ENCODE measurements around the gene NAA38.
"Not testable (repeated sequence)": the region's sequence is repeated elsewhere in the genome, so short reads cannot be mapped to it uniquely, and the experiment has no call there.

NAA38 gene

DNA sequence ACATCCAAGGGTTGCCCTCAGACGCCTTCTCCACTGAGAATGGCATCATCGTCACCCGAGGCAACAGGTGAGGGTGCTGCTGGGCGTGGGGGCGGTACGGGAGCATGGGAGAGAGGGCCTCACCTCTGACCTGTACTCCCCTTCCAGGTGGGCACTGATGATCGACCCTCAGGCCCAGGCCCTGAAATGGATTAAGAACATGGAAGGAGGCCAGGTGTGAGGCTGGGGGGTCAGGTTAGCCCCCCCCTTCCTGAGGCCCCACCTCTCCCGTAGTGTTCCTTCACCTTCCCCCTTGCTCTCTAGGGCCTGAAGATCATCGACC lies 39.8 kb downstream of the NAA38 start:
- no peak overlapping the region for H3K27ac ChIP-seq (ENCODE audit: low read length)
- peaks cover 5 to 12% of the 10 kb centered on the region in 2 donors for H3K27me3 ChIP-seq (ENCODE audit: control insufficient read depth in 1 of 2, insufficient read depth in 2 of 2, low read length in 2 of 2)
- no peak overlapping the region for H3K9ac ChIP-seq (ENCODE audit: low read length in 2 of 2)
- no peaks in the 10 kb centered on the region for H3K9me3 ChIP-seq (ENCODE audit: control insufficient read depth in 2 of 2, low read length in 2 of 2)
- H3K4me1 ChIP-seq (ENCODE audit: control insufficient read depth, insufficient read depth, low read length): no peaks in the 10 kb centered on the region
- no peaks in the 10 kb centered on the region for H3K36me3 ChIP-seq (ENCODE audit: control insufficient read depth in 2 of 2, insufficient read depth in 2 of 2, low read length in 2 of 2)
- H3K4me3 ChIP-seq (ENCODE audit: low read length in 2 of 2): no peak overlapping the region

DNA sequence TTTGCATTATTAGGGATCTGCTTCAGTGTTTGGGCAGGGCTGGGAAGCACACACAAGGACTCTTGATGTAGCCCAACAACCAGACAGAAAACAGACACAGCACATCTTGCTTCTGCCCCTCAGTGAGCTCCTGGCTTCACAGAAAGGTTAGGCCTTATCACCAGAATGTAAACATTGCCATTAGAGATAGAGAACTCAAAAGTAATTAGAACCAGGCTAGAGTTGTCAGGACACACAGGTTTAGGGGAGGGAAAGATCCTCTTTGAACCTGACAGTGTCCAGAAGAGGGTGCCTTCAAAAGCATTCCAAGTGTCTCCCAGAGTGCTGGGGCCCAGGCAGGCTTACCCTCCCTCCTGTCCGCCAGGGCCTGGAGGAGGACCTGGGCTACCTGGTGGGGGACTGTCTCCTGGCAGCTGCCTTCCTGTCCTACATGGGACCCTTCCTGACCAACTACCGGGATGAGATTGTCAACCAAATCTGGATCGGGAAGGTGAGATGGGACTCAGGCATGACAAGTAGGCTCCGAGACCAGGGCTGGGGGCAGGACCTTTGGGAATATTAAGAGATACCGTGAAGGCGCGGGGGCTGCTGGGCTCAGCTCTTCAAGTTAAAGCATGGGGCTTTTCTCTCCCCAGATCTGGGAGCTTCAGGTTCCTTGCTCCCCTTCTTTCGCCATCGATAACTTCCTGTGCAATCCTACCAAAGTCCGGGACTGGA lies 40.3 kb downstream of the NAA38 start:
- Histone ChIP-seq H3K9me3 (ENCODE audit: control insufficient read depth in 2 of 2, low read length in 2 of 2) (no peaks in the 10 kb centered on the region), H3K9ac (ENCODE audit: low read length in 2 of 2) (no peak overlapping the region), H3K4me1 (ENCODE audit: control insufficient read depth, insufficient read depth, low read length) (no peaks in the 10 kb centered on the region), H3K4me3 (ENCODE audit: low read length in 2 of 2) (no peak overlapping the region), H3K36me3 (ENCODE audit: control insufficient read depth in 2 of 2, insufficient read depth in 2 of 2, low read length in 2 of 2) (no peaks in the 10 kb centered on the region), H3K27ac (ENCODE audit: low read length) (no peak overlapping the region), H3K27me3 (ENCODE audit: control insufficient read depth in 1 of 2, insufficient read depth in 2 of 2, low read length in 2 of 2) (peaks cover 5 to 12% of the 10 kb centered on the region in 2 donors)

GRCh38 chr17:7814969-7815368 lies 42.4 kb downstream of the NAA38 start:
- Histone ChIP-seq H3K27me3 (ENCODE audit: control insufficient read depth in 1 of 2, insufficient read depth in 2 of 2, low read length in 2 of 2) (peaks cover 5 to 10% of the 10 kb centered on the region in 2 donors), H3K9me3 (ENCODE audit: control insufficient read depth in 2 of 2, low read length in 2 of 2) (no peaks in the 10 kb centered on the region), H3K4me1 (ENCODE audit: control insufficient read depth, insufficient read depth, low read length) (no peaks in the 10 kb centered on the region), H3K36me3 (ENCODE audit: control insufficient read depth in 2 of 2, insufficient read depth in 2 of 2, low read length in 2 of 2) (no peaks in the 10 kb centered on the region), H3K27ac (ENCODE audit: low read length) (no peak overlapping the region), H3K9ac (ENCODE audit: low read length in 2 of 2) (no peak overlapping the region), H3K4me3 (ENCODE audit: low read length in 2 of 2) (no peak overlapping the region)

GRCh38 chr17:7811251-7811650 lies 46.1 kb downstream of the NAA38 start:
- no peaks in the 10 kb centered on the region for H3K9me3 ChIP-seq (ENCODE audit: control insufficient read depth in 2 of 2, low read length in 2 of 2)
- H3K27me3 ChIP-seq (ENCODE audit: control insufficient read depth in 1 of 2, insufficient read depth in 2 of 2, low read length in 2 of 2): peaks cover 9 to 10% of the 10 kb centered on the region in 2 donors
- H3K4me1 ChIP-seq (ENCODE audit: control insufficient read depth, insufficient read depth, low read length): no peaks in the 10 kb centered on the region
- no peak overlapping the region for H3K4me3 ChIP-seq (ENCODE audit: low read length in 2 of 2)
- H3K36me3 ChIP-seq (ENCODE audit: control insufficient read depth in 2 of 2, insufficient read depth in 2 of 2, low read length in 2 of 2): no peaks in the 10 kb centered on the region
- H3K9ac ChIP-seq (ENCODE audit: low read length in 2 of 2): no peak overlapping the region
- no peak overlapping the region for H3K27ac ChIP-seq (ENCODE audit: low read length)

GRCh38 chr17:7809791-7810343 lies 47.5 kb downstream of the NAA38 start:
- not testable (repeated sequence) for H3K36me3 ChIP-seq (ENCODE audit: control insufficient read depth in 2 of 2, insufficient read depth in 2 of 2, low read length in 2 of 2); H3K27me3 ChIP-seq (ENCODE audit: control insufficient read depth in 1 of 2, insufficient read depth in 2 of 2, low read length in 2 of 2); H3K27ac ChIP-seq (ENCODE audit: low read length); H3K9me3 ChIP-seq (ENCODE audit: control insufficient read depth in 2 of 2, low read length in 2 of 2); H3K4me3 ChIP-seq (ENCODE audit: low read length in 2 of 2); H3K4me1 ChIP-seq (ENCODE audit: control insufficient read depth, insufficient read depth, low read length); H3K9ac ChIP-seq (ENCODE audit: low read length in 2 of 2)

- Histone ChIP-seq H3K9me3 (ENCODE audit: control insufficient read depth in 2 of 2, low read length in 2 of 2) (no peaks in the 10 kb centered on the region), H3K27me3 (ENCODE audit: control insufficient read depth in 1 of 2, insufficient read depth in 2 of 2, low read length in 2 of 2) (peaks cover 5 to 10% of the 10 kb centered on the region in 2 donors), H3K9ac (ENCODE audit: low read length in 2 of 2) (no peak overlapping the region), H3K4me1 (ENCODE audit: control insufficient read depth, insufficient read depth, low read length) (no peaks in the 10 kb centered on the region), H3K36me3 (ENCODE audit: control insufficient read depth in 2 of 2, insufficient read depth in 2 of 2, low read length in 2 of 2) (no peaks in the 10 kb centered on the region), H3K4me3 (ENCODE audit: low read length in 2 of 2) (no peak overlapping the region), H3K27ac (ENCODE audit: low read length) (no peak overlapping the region)
These were observed 48.1 kb downstream of the NAA38 start for GRCh38 chr17:7809086-7809790.

- H3K27ac ChIP-seq (ENCODE audit: low read length): no peak overlapping the region
- H3K27me3 ChIP-seq (ENCODE audit: control insufficient read depth in 1 of 2, insufficient read depth in 2 of 2, low read length in 2 of 2): peaks cover 5 to 10% of the 10 kb centered on the region in 2 donors
- H3K36me3 ChIP-seq (ENCODE audit: control insufficient read depth in 2 of 2, insufficient read depth in 2 of 2, low read length in 2 of 2): no peaks in the 10 kb centered on the region
- no peak overlapping the region for H3K4me3 ChIP-seq (ENCODE audit: low read length in 2 of 2)
- H3K9me3 ChIP-seq (ENCODE audit: control insufficient read depth in 2 of 2, low read length in 2 of 2): no peaks in the 10 kb centered on the region
- no peak overlapping the region for H3K9ac ChIP-seq (ENCODE audit: low read length in 2 of 2)
- no peaks in the 10 kb centered on the region for H3K4me1 ChIP-seq (ENCODE audit: control insufficient read depth, insufficient read depth, low read length)
These were observed 50.2 kb downstream of the NAA38 start for GRCh38 chr17:7807206-7807605.

Data from stomach smooth muscle (tissue), 2 donors.